ENCODE results near the gene SHOX. TPM values are rescaled to one million over a fixed set of nuclear protein-coding genes. Genes with fewer than 3 reads are reported as not detected.

SHOX gene
- total and polyA plus RNA-seq, 10 of the 15 experiments (the other 5 are each of a cell fraction or from before 2014, with no cell fraction given), result 0.42 TPM; not detected in 9

GRCh38 chrX:700936-701335 is 70.3 kb downstream of the SHOX start:
- DNase-seq (ENCODE audit: low read depth, low spot score) (no peak), FAIRE-seq (no peak), ATAC-seq (no peak)
- H3K36me3 ChIP-seq (ENCODE audit: control insufficient read depth in 2 of 2, insufficient read depth in 2 of 2, low read length in 1 of 2), result no peaks in the 10 kb centered on the region
- in situ Hi-C loops (cut with MboI), result no loop called here
- no peak overlapping the region for H3K4me2 ChIP-seq (ENCODE audit: control insufficient read depth, insufficient read depth)
- intact Hi-C loops (cut with micrococcal nuclease; ENCODE audit: unreplicated experiment), result no loop called here
- no peak overlapping the region for H3K9ac ChIP-seq (ENCODE audit: control insufficient read depth, insufficient read depth, low read length)
- CTCF ChIA-PET, result no interaction called here
- no peaks in the 10 kb centered on the region for H3K79me2 ChIP-seq (ENCODE audit: control insufficient read depth, insufficient read depth, low read length)
- H2AFZ ChIP-seq (ENCODE audit: control insufficient read depth, low read depth, low read length), result no peak overlapping the region
- POLR2A ChIA-PET, result no interaction called here
- H3K4me1 ChIP-seq (ENCODE audit: control insufficient read depth, insufficient read depth, low read length), result no peaks in the 10 kb centered on the region
- BruUV-seq (replicated peaks), result no TSS peak
- no peak for TF ChIP-seq MAX (IDR thresholded peaks at IDR 0.05; ENCODE audit: low read depth, low read length)
- no peak for TF ChIP-seq ETV6 (conservative IDR thresholded peaks at IDR 0.05 in 1 of 2, IDR thresholded peaks at IDR 0.05 in 1 of 2; ENCODE audit: borderline replicate concordance in 1 of 2, low read depth in 1 of 2)
- no peak for TF ChIP-seq SMAD5 (IDR thresholded peaks at IDR 0.05; ENCODE audit: low read depth)
- TF ChIP-seq RELA (IDR thresholded peaks at IDR 0.05; ENCODE audit: borderline replicate concordance, partially characterized antibody), result no peak
- TF ChIP-seq GABPA (IDR thresholded peaks at IDR 0.05; ENCODE audit: low read depth), result no peak
- TF ChIP-seq ZNF217 (IDR thresholded peaks at IDR 0.05), result no peak
- TF ChIP-seq KAT2A (conservative IDR thresholded peaks at IDR 0.05; ENCODE audit: control insufficient read depth, low read depth, low read length), result no peak
- no peak for TF ChIP-seq CHD1 (IDR thresholded peaks at IDR 0.05; ENCODE audit: low read depth, low read length)
- H4K20me1 ChIP-seq (ENCODE audit: control insufficient read depth, insufficient read depth), result no peaks in the 10 kb centered on the region
- H3K4me3 ChIP-seq, result no peak overlapping the region
- RAD21 ChIA-PET (ENCODE audit: unreplicated experiment), result no interaction called here
- H3K27me3 ChIP-seq (replicated peaks in 1 of 2; ENCODE audit: control insufficient read depth in 2 of 2, insufficient read depth in 2 of 2, low read length in 1 of 2), result no peaks in the 10 kb centered on the region
- peaks cover 1% of the 10 kb centered on the region; the same call in 1 of the 3 replicates for H3K9me3 ChIP-seq (replicated peaks; ENCODE audit: control insufficient read depth, insufficient read depth, low read length)
- H3K27ac ChIP-seq (ENCODE audit: control insufficient read depth, insufficient read depth), result no peak overlapping the region
- WGBS (ENCODE audit: insufficient coverage, insufficient replicate concordance, low lambda C conversion rate, missing lambda C conversion rate), result 2% methylated on average over 5 of the region's 6 CpGs
- SMC1A ChIA-PET (ENCODE audit: uncharacterized antibody, unreplicated experiment), result no interaction called here

GRCh38 chrX:701673-702072 is 71.1 kb downstream of the SHOX start:
- Histone ChIP-seq H3K4me1 (ENCODE audit: control insufficient read depth, insufficient read depth, low read length) (no peaks in the 10 kb centered on the region), H3K4me2 (ENCODE audit: control insufficient read depth, insufficient read depth) (no peak overlapping the region), H3K9ac (ENCODE audit: control insufficient read depth, insufficient read depth, low read length) (no peak overlapping the region), H3K27me3 (replicated peaks in 1 of 2; ENCODE audit: control insufficient read depth in 2 of 2, insufficient read depth in 2 of 2, low read length in 1 of 2) (no peaks in the 10 kb centered on the region), H3K27ac (ENCODE audit: control insufficient read depth, insufficient read depth) (no peak overlapping the region), H3K36me3 (ENCODE audit: control insufficient read depth in 2 of 2, insufficient read depth in 2 of 2, low read length in 1 of 2) (no peaks in the 10 kb centered on the region), H3K4me3 (no peak overlapping the region), H3K79me2 (ENCODE audit: control insufficient read depth, insufficient read depth, low read length) (no peaks in the 10 kb centered on the region), H2AFZ (ENCODE audit: control insufficient read depth, low read depth, low read length) (no peak overlapping the region), H4K20me1 (ENCODE audit: control insufficient read depth, insufficient read depth) (no peaks in the 10 kb centered on the region), H3K9me3 (replicated peaks; ENCODE audit: control insufficient read depth, insufficient read depth, low read length) (peaks cover 1% of the 10 kb centered on the region; the same call in 1 of the 3 replicates)
- POLR2A ChIA-PET, result no interaction called here
- BruUV-seq (replicated peaks), result no TSS peak
- CTCF ChIA-PET, result no interaction called here
- intact Hi-C loops (cut with micrococcal nuclease; ENCODE audit: unreplicated experiment), result no loop called here
- 36% methylated on average over 5 of the region's 5 CpGs for WGBS (ENCODE audit: insufficient coverage, insufficient replicate concordance, low lambda C conversion rate, missing lambda C conversion rate)
- DNase-seq (ENCODE audit: low read depth, low spot score) (no peak), ATAC-seq (no peak), FAIRE-seq (no peak)
- TF ChIP-seq TCF3 (IDR thresholded peaks at IDR 0.05; ENCODE audit: borderline replicate concordance, insufficient read depth, low read depth, low read length), result no peak
- TF ChIP-seq SP1 (IDR thresholded peaks at IDR 0.05; ENCODE audit: low read depth, low read length), result no peak
- TF ChIP-seq PAX8 (IDR thresholded peaks at IDR 0.05), result no peak
- TF ChIP-seq RAD51 (IDR thresholded peaks at IDR 0.05), result no peak
- no peak for TF ChIP-seq WRNIP1 (IDR thresholded peaks at IDR 0.05; ENCODE audit: borderline replicate concordance, low read depth, low read length)
- no peak for TF ChIP-seq IKZF2 (IDR thresholded peaks at IDR 0.05)
- no peak for TF ChIP-seq RELB (IDR thresholded peaks at IDR 0.05; ENCODE audit: low read depth)
- TF ChIP-seq NKRF (conservative IDR thresholded peaks at IDR 0.05), result no peak
- in situ Hi-C loops (cut with MboI), result no loop called here
- SMC1A ChIA-PET (ENCODE audit: uncharacterized antibody, unreplicated experiment), result no interaction called here
- RAD21 ChIA-PET (ENCODE audit: unreplicated experiment), result no interaction called here

Measured in GM12878 (cell line).